BE2C (cell line): ENCODE data around the gene GATAD2A.

Experiments
- DNase-seq: peaks from one replicate; pipeline ENCODE4 v3.0.0-alpha.2; 2020
- H3K27me3 ChIP-seq: fragments of 250-450 bp; sonication (Bioruptor Pico); 2 replicates; pipeline ENCODE4 v1.5.1; 2020; ENCODE audit warnings: mild to moderate bottlenecking
- H3K36me3 ChIP-seq: fragments of 250-450 bp; sonication (Bioruptor Pico); 2 replicates; pipeline ENCODE4 v1.5.1; 2020; ENCODE audit warnings: mild to moderate bottlenecking
- H3K4me1 ChIP-seq: fragments of 250-450 bp; sonication (Bioruptor Pico); 2 replicates; pipeline ENCODE4 v1.5.1; 2020
- H3K4me3 ChIP-seq: 2 replicates; pipeline ENCODE4 v1.5.1; 2011; ENCODE audit warnings: low read depth, low read length
- H3K9me3 ChIP-seq: fragments of 250-450 bp; sonication (Bioruptor Pico); 2 replicates; pipeline ENCODE4 v1.5.1; 2020
- CTCF ChIP-seq: IDR thresholded peaks from 2 replicates; pipeline ENCODE4 v1.5.1; 2012; ENCODE audit warnings: mild to moderate bottlenecking, low read depth, low read length

Gene GATAD2A

GRCh38 chr19:19527674-19528625 is 122.5 kb downstream of the GATAD2A start:
- H3K36me3 ChIP-seq: peaks cover 16% of the 10 kb centered on the region
- TF ChIP-seq CTCF: no peak
- no peak for DNase-seq
- H3K4me3 ChIP-seq: no peak overlapping the region
- H3K9me3 ChIP-seq: no peaks in the 10 kb centered on the region
- peaks cover 7% of the 10 kb centered on the region for H3K4me1 ChIP-seq
- H3K27me3 ChIP-seq: no peaks in the 10 kb centered on the region; the same call in 1 of the 2 replicates

GRCh38 chr19:19528721-19529490 is 123.4 kb downstream of the GATAD2A start, which contains the start of gene YJEFN3:
YJEFN3 (plus strand) TSS chr19:19528911; CDS start chr19:19528933, 22 bp downstream.
- no peaks in the 10 kb centered on the region for H3K9me3 ChIP-seq
- peak; percentile 86 for DNase-seq
- H3K4me1 ChIP-seq: peaks cover 7% of the 10 kb centered on the region
- peak within 1 kb of the TSS; percentile 58 for H3K4me3 ChIP-seq
- no peaks in the 10 kb centered on the region; the same call in 1 of the 2 replicates for H3K27me3 ChIP-seq
- H3K36me3 ChIP-seq: peaks cover 14% of the 10 kb centered on the region
- TF ChIP-seq CTCF: no peak

GRCh38 chr19:19529783-19530422 is 124.4 kb downstream of the GATAD2A start:
- Histone ChIP-seq H3K4me1 (peaks cover 7% of the 10 kb centered on the region), H3K36me3 (peaks cover 14% of the 10 kb centered on the region), H3K4me3 (no peak overlapping the region), H3K9me3 (no peaks in the 10 kb centered on the region), H3K27me3 (no peaks in the 10 kb centered on the region; the same call in 1 of the 2 replicates)
- no peak for DNase-seq
- no peak for TF ChIP-seq CTCF

- peaks cover 14% of the 10 kb centered on the region for H3K36me3 ChIP-seq
Measured at GRCh38 chr19:19530423-19530804, 124.9 kb downstream of the GATAD2A start.

GRCh38 chr19:19530889-19531288 is 125.4 kb downstream of the GATAD2A start:
- peaks cover 14% of the 10 kb centered on the region for H3K36me3 ChIP-seq
- H3K4me3 ChIP-seq: no peak overlapping the region
- no peak for DNase-seq
- H3K27me3 ChIP-seq: no peaks in the 10 kb centered on the region; the same call in 1 of the 2 replicates
- TF ChIP-seq CTCF: no peak
- no peaks in the 10 kb centered on the region for H3K9me3 ChIP-seq
- peaks cover 7% of the 10 kb centered on the region for H3K4me1 ChIP-seq

More at GRCh38 chr19:19530423-19530804, 124.9 kb downstream of the GATAD2A start:
- TF ChIP-seq CTCF: no peak
- H3K4me3 ChIP-seq: no peak overlapping the region
- no peak for DNase-seq
- no peaks in the 10 kb centered on the region for H3K9me3 ChIP-seq
- H3K27me3 ChIP-seq: no peaks in the 10 kb centered on the region; the same call in 1 of the 2 replicates
- H3K4me1 ChIP-seq: peaks cover 7% of the 10 kb centered on the region
